Hepatocyte (in vitro differentiated cells): Measurements from ENCODE around the gene CRX.
"Not testable (repeated sequence)": the region's sequence is repeated elsewhere in the genome, so short reads cannot be mapped to it uniquely, and the experiment has no call there.

Source experiments
- CTCF ChIP-seq: fragments of 200-600 bp; sonication (generic); IDR thresholded peaks from 2 replicates; pipeline ENCODE4 v1.5.1; 2016; ENCODE audit warnings: antibody characterized with exemption, mild to moderate bottlenecking; ENCODE audit not compliant: poor library complexity
- EZH2 ChIP-seq: fragments of 200-600 bp; sonication (generic); IDR thresholded peaks from 2 replicates; pipeline ENCODE4 v1.6.1; 2016; ENCODE audit warnings: antibody characterized with exemption, mild to moderate bottlenecking, borderline replicate concordance

- not testable (repeated sequence) for TF ChIP-seq CTCF, EZH2
Measured at GRCh38 chr19:47789811-47790210, 31.9 kb upstream of the CRX start.
